Measurements from ENCODE around the gene TBX21. TPM values are rescaled to one million over a fixed set of nuclear protein-coding genes. Genes with fewer than 3 reads are reported as not detected.

TBX21 gene
- total and polyA plus RNA-seq, 10 of the 15 experiments (the other 5 are each of a cell fraction or from before 2014, with no cell fraction given) = 0.63 to 9.6 (median 5.0) TPM

DNA sequence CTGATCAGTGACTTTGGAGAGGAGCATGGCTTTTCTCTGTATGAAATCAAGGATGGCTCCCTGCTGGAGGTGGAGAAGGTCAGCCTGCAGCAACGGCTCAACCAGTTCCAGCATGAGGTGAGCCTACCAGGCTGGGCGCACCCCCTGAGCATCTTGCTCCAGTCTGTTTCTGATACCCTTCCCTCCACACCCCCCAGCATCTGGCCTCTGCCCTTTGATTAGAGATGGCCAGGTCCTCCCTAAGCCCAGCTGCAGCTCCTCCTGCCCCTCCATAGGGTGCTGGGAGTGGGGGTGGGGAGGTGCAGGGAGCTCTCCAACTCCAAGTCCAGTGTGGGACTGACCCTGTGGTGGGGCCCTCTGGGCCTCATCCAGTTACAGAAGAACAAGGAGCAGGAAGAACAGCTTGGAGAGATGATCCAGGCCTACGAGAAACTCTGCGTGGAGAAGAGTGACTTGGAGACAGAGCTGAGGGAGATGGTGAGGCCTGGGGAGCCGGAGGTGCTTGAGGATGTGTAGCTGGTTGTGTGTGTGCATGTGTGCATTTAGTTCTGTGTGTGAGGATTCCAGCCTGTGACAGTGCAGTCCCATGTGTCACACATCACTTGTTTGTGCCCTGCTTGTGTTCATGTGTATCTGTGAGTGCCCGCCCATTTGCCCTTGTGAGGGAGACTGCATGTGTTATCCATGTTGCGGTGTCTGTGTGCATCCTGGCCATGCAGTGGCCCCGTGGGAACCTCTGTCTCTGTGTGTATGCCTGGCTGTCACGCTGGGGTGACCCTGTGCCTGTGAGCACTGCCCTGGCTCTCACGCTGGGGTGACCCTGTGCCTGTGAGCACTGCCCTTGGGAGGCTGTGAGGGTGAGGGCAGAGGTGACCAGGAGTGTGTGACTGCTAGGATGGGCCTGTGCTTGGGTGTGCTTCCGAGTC is 36.1 kb upstream of the TBX21 start:
- WGBS (ENCODE audit: insufficient coverage, insufficient replicate concordance, low lambda C conversion rate, missing lambda C conversion rate) = 33% methylated on average over 11 of the region's 11 CpGs
- DNase-seq (ENCODE audit: low read depth, low spot score) (no peak), FAIRE-seq (no peak), ATAC-seq (no peak; the same call in 2 of the 3 replicates)
- H3K27me3 ChIP-seq (replicated peaks in 1 of 2; ENCODE audit: control insufficient read depth in 2 of 2, insufficient read depth in 2 of 2, low read length in 1 of 2) = no peaks in the 10 kb centered on the region; a peak in 1 of 4 replicates
- intact Hi-C loops (cut with micrococcal nuclease; ENCODE audit: unreplicated experiment) = no loop called here
- SMC1A ChIA-PET (ENCODE audit: uncharacterized antibody, unreplicated experiment) = interaction anchor here (0.8 to 2.3 kb wide), 10 partner anchors 16 to 52 kb away, joined by 3 to 13 read pairs (median 8); partner anchors contain the start of gene TBX21
- H3K4me3 ChIP-seq = no peak overlapping the region
- no peaks in the 10 kb centered on the region for H3K36me3 ChIP-seq (ENCODE audit: control insufficient read depth in 2 of 2, insufficient read depth in 2 of 2, low read length in 1 of 2)
- no TSS peak for BruUV-seq (replicated peaks)
- POLR2A ChIA-PET = interaction anchor here (0.8 to 9.2 kb wide), 2 partner anchors 20 to 45 kb away, joined by 3 to 76 read pairs; no protein-coding TSS in a partner anchor
- H3K9ac ChIP-seq (ENCODE audit: control insufficient read depth, insufficient read depth, low read length) = no peak overlapping the region
- H2AFZ ChIP-seq (ENCODE audit: control insufficient read depth, low read depth, low read length) = no peak overlapping the region
- CTCF ChIA-PET = interaction anchor here (0.5 to 6.8 kb wide), 9 partner anchors 10 to 105 kb away, joined by 3 to 242 read pairs (median 5); partner anchors contain the start of gene TBX21
- no peaks in the 10 kb centered on the region for H3K9me3 ChIP-seq (replicated peaks; ENCODE audit: control insufficient read depth, insufficient read depth, low read length)
- no peak overlapping the region for H3K27ac ChIP-seq (ENCODE audit: control insufficient read depth, insufficient read depth)
- peaks cover 16% of the 10 kb centered on the region for H3K4me1 ChIP-seq (ENCODE audit: control insufficient read depth, insufficient read depth, low read length)
- no peak overlapping the region for H3K4me2 ChIP-seq (ENCODE audit: control insufficient read depth, insufficient read depth)
- no peaks in the 10 kb centered on the region; the same call in 1 of the 2 replicates for H4K20me1 ChIP-seq (ENCODE audit: control insufficient read depth, insufficient read depth)
- in situ Hi-C loops (cut with MboI) = loop anchor here (10.0 kb wide), 1 partner anchor 108 kb away; no protein-coding TSS in a partner anchor
- H3K79me2 ChIP-seq (ENCODE audit: control insufficient read depth, insufficient read depth, low read length) = no peaks in the 10 kb centered on the region
- peak; percentile 88 for TF ChIP-seq PAX5 (IDR thresholded peaks at IDR 0.05; ENCODE audit: borderline replicate concordance, low read depth, low read length)
- no peak for TF ChIP-seq GATAD2B (conservative IDR thresholded peaks at IDR 0.05; ENCODE audit: low read depth)
- 0 out of 2 replicates have a peak, but pooled peaks have one; percentile 15 for TF ChIP-seq NR2F1 (conservative IDR thresholded peaks at IDR 0.05)
- RAD21 ChIA-PET (ENCODE audit: unreplicated experiment) = interaction anchor here (1.4 to 9.9 kb wide), 6 partner anchors 11 to 105 kb away, joined by 4 to 142 read pairs (median 41); partner anchors contain the start of gene TBX21

Measured in GM12878 (cell line).